A673 (cell line): ENCODE measurements around the gene FOXP2. TPM values are rescaled to one million over a fixed set of nuclear protein-coding genes. Genes with fewer than 3 reads are reported as not detected.
"Not testable (repeated sequence)": the region's sequence is repeated elsewhere in the genome, so short reads cannot be mapped to it uniquely, and the experiment has no call there.

Experiments
- BruUV-seq: library from RNA; stranded (reverse); fragments of 400-500 nt; replicated peaks from 2 replicates; lab custom pipeline; 2021; lab: Mats Ljungman, UMichigan
- CTCF ChIA-PET: fragments of 300-600 bp; sonication (Branson Sonifier 250); formaldehyde crosslinking; loops from one replicate; lab custom pipeline; 2022; ENCODE audit warnings: antibody characterized with exemption; lab: Charles Lee
- POLR2A ChIA-PET: fragments of 300-600 bp; sonication (Branson Sonifier 250); formaldehyde crosslinking; loops from one replicate; lab custom pipeline; 2022; ENCODE audit warnings: antibody characterized with exemption; ENCODE audit not compliant: low non-redundant PET; lab: Charles Lee
- DNase-seq: peaks from one replicate; pipeline ENCODE4 v3.0.0-alpha.2; 2015; ENCODE audit warnings: low spot score
- H3K27ac ChIP-seq: fragments of 200-600 bp; sonication (generic); 2 replicates; pipeline ENCODE4 v1.5.1; 2016; ENCODE audit warnings: mixed run types, low read depth, mild to moderate bottlenecking, mixed read lengths, antibody characterized with exemption, low read length; ENCODE audit not compliant: poor library complexity, severe bottlenecking
- H3K27me3 ChIP-seq: fragments of 200-600 bp; sonication (generic); replicated peaks from 2 replicates; pipeline ENCODE4 v1.6.1; 2017; ENCODE audit warnings: mixed run types, low read depth, mild to moderate bottlenecking, mixed read lengths, antibody characterized with exemption, low read length; ENCODE audit not compliant: insufficient read depth, poor library complexity
- H3K36me3 ChIP-seq: fragments of 200-600 bp; sonication (generic); 2 replicates; pipeline ENCODE4 v1.6.1; 2016; ENCODE audit warnings: mixed run types, mild to moderate bottlenecking, mixed read lengths, antibody characterized with exemption, low read length; ENCODE audit not compliant: insufficient read depth, poor library complexity, severe bottlenecking
- H3K4me1 ChIP-seq: fragments of 200-600 bp; sonication (generic); 2 replicates; pipeline ENCODE4 v1.6.1; 2017; ENCODE audit warnings: mixed run types, mild to moderate bottlenecking, mixed read lengths, antibody characterized with exemption, low read length; ENCODE audit not compliant: insufficient read depth, poor library complexity, severe bottlenecking
- H3K4me3 ChIP-seq: fragments of 200-600 bp; sonication (generic); 2 replicates; pipeline ENCODE4 v1.5.1; 2016; ENCODE audit warnings: low read depth, mixed run types, mild to moderate bottlenecking, mixed read lengths, low read length; ENCODE audit not compliant: poor library complexity, severe bottlenecking
- H3K9me3 ChIP-seq: fragments of 200-600 bp; sonication (generic); 2 replicates; pipeline ENCODE4 v1.6.1; 2016; ENCODE audit warnings: mixed run types, low read depth, mild to moderate bottlenecking, mixed read lengths, antibody characterized with exemption, low read length; ENCODE audit not compliant: poor library complexity, severe bottlenecking
- EZH2 ChIP-seq: fragments of 200-600 bp; sonication (generic); IDR thresholded peaks from 2 replicates; pipeline ENCODE4 v1.6.1; 2017; ENCODE audit warnings: borderline replicate concordance, low read depth, mild to moderate bottlenecking, mixed read lengths, antibody characterized with exemption, low read length; ENCODE audit not compliant: poor library complexity, severe bottlenecking
- intact Hi-C: fragments of 100-400 bp; cut with micrococcal nuclease; formaldehyde crosslinking; loops from one replicate; pipeline ENCODE4 v1.10.0; 2022; ENCODE audit not compliant: unreplicated experiment
- total RNA-seq: library from RNA; stranded (reverse); gene quantifications from 2 replicates; pipeline ENCODE4 v1.2.3, GENCODE V29; 2021
- TF ChIP-seq, protein P1 (sequence below): fragments of 300-800, 200-600 bp; sonication (generic); conservative IDR thresholded peaks from 2 replicates; pipeline ENCODE4 v1.5.1; 2017; ENCODE audit warnings: low read depth, mild to moderate bottlenecking, antibody characterized with exemption, low read length, moderate library complexity, mixed read lengths

FOXP2 gene
- total RNA-seq, 1 experiment from 2014 or later = not detected

DNA sequence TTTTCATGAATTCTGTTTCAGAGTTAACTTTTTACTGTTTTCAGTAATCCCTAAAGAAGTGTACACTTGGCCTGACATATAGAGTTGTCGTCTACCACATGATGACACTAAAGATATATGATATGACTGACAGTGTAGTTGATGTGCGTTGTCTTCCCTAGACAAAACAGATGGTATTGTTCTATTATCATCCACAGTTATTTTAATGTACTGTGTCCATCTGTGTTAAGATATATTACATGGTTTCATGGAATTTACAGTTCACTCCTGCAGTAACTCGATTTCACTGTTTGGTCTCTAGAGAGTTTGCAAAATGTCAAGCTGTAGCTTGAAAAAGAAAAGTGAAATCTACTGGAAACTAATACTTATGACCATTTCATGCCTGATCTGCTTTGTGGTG, 18.1 kb downstream of the FOXP2 start:
- POLR2A ChIA-PET = no interaction called here
- no peaks in the 10 kb centered on the region for H3K36me3 ChIP-seq
- H3K27ac ChIP-seq = no peak overlapping the region
- H3K27me3 ChIP-seq = peaks cover 36% of the 10 kb centered on the region
- H3K4me1 ChIP-seq = no peaks in the 10 kb centered on the region
- no peak for TF ChIP-seq EZH2
- TF ChIP-seq, protein P1, sequence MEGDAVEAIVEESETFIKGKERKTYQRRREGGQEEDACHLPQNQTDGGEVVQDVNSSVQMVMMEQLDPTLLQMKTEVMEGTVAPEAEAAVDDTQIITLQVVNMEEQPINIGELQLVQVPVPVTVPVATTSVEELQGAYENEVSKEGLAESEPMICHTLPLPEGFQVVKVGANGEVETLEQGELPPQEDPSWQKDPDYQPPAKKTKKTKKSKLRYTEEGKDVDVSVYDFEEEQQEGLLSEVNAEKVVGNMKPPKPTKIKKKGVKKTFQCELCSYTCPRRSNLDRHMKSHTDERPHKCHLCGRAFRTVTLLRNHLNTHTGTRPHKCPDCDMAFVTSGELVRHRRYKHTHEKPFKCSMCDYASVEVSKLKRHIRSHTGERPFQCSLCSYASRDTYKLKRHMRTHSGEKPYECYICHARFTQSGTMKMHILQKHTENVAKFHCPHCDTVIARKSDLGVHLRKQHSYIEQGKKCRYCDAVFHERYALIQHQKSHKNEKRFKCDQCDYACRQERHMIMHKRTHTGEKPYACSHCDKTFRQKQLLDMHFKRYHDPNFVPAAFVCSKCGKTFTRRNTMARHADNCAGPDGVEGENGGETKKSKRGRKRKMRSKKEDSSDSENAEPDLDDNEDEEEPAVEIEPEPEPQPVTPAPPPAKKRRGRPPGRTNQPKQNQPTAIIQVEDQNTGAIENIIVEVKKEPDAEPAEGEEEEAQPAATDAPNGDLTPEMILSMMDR = no peak
- CTCF ChIA-PET = interaction anchor here (0.6 kb wide), 1 partner anchor 349 kb away, joined by 3 read pairs; no protein-coding TSS in a partner anchor
- BruUV-seq = no TSS peak
- no peak overlapping the region for H3K4me3 ChIP-seq
- no peak for DNase-seq
- H3K9me3 ChIP-seq = no peaks in the 10 kb centered on the region
- intact Hi-C loops = no loop called here

DNA sequence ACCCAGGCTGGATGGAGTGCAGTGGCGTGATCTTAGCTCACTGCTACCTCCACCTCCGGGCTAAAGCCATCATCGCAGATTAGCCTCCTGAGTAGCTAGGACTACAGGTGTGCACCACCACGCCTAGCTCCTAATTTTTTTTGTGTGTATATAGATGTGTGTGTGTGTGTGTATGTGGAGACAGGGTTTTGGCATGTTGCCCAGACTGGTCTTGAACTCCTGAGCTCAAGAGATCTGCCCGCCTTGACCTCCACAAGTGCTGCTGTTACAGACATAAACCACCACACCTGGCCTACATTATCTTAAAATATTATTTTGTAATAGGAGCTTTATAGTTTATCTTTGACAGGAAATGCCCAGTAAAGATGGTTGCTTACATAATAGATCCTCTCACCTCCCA, 25.0 kb downstream of the FOXP2 start:
- Histone ChIP-seq H3K9me3 (no peaks in the 10 kb centered on the region), H3K4me1 (no peaks in the 10 kb centered on the region), H3K4me3 (no peak overlapping the region), H3K36me3 (no peaks in the 10 kb centered on the region), H3K27me3 (no peaks in the 10 kb centered on the region), H3K27ac (no peak overlapping the region)
- no peak for TF ChIP-seq EZH2
- TF ChIP-seq, protein P1 = no peak
- CTCF ChIA-PET = no interaction called here
- DNase-seq = no peak
- POLR2A ChIA-PET = no interaction called here
- no TSS peak for BruUV-seq
- intact Hi-C loops = no loop called here

DNA sequence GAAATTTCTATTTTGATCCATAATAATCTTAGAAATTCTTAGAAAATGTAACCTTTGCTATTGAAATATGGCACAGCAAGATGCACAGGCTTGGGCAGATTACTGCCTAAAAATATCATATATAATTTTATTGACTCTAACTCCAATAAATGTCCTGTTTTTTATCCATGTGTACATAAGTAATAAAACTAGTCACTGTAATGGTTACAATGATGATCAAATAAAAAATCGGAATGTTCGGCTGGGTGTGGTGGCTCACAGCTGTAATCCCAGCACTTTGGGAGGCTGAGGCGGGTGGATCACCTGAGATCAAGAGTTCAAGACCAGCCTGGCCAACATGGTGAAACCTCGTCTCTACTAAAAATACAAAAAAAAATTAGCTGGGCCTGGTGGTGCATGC, 26.3 kb downstream of the FOXP2 start:
- H3K4me3 ChIP-seq, H3K4me1 ChIP-seq, H3K9me3 ChIP-seq, CTCF ChIA-PET, H3K27me3 ChIP-seq, POLR2A ChIA-PET, intact Hi-C loops, H3K27ac ChIP-seq, DNase-seq, BruUV-seq, H3K36me3 ChIP-seq: not testable (repeated sequence)

DNA sequence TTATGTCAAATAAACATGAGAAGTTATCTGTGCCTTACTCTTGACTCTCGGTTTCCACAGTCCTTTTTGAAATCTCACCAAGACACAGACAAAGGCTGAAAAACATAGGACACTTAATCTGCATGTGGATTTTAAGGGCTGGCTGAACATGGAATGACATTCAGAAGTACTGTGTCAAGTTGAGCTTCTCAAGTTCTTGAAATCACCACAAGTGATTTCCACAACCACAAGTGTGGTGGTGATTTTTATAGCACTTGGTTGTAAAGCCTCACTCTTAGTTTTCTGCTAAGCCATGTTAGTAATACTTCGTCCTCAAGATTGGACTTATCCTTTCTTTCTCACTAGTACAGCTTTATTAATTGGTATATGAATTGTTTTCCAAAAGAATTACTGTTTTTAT, 29.6 kb downstream of the FOXP2 start:
- Histone ChIP-seq H3K27ac (no peak overlapping the region), H3K4me3 (no peak overlapping the region), H3K36me3 (no peaks in the 10 kb centered on the region), H3K4me1 (no peaks in the 10 kb centered on the region), H3K27me3 (peaks cover 12% of the 10 kb centered on the region), H3K9me3 (no peaks in the 10 kb centered on the region)
- DNase-seq = no peak
- ChIA-PET POLR2A (no interaction called here), CTCF (no interaction called here)
- TF ChIP-seq, protein P1 = no peak
- no peak for TF ChIP-seq EZH2
- intact Hi-C loops = no loop called here
- BruUV-seq = no TSS peak
